Testis (tissue), 3 donors: ENCODE results near the gene NACA2. TPM values are rescaled to one million over a fixed set of nuclear protein-coding genes. Genes with fewer than 3 reads are reported as not detected.
"Not testable (repeated sequence)": the region's sequence is repeated elsewhere in the genome, so short reads cannot be mapped to it uniquely, and the experiment has no call there.

Experiments
- DNase-seq: peaks from one replicate; pipeline ENCODE4 v3.0.0-alpha.2; 2019
- H3K27ac ChIP-seq, 2 donors: fragments of 200-600 bp; sonication (generic); one replicate each; pipeline ENCODE4 v1.5.1; 2019
- H3K27me3 ChIP-seq: fragments of 200-600 bp; sonication (generic); one replicate; pipeline ENCODE4 v1.5.1; 2019
- H3K36me3 ChIP-seq: fragments of 200-600 bp; sonication (generic); one replicate; pipeline ENCODE4 v1.5.1; 2017; ENCODE audit warnings: low read depth; ENCODE audit errors: missing control alignments
- H3K4me1 ChIP-seq: fragments of 200-600 bp; sonication (generic); one replicate; pipeline ENCODE4 v1.5.1; 2019
- H3K4me3 ChIP-seq, 2 donors: fragments of 200-600 bp; sonication (generic); one replicate each; pipeline ENCODE4 v1.5.1; 2017 to 2019
- H3K9me3 ChIP-seq: fragments of 200-600 bp; sonication (generic); one replicate; pipeline ENCODE4 v1.5.1; 2017
- CTCF ChIP-seq, 3 experiments: fragments of 450-650 bp in 2 of 3; fragments of 200-600 bp in 1 of 3; sonication (generic) in 1 of 3; IDR thresholded peaks; one replicate each; pipeline ENCODE4 v1.5.1; 2016 to 2019; ENCODE audit warnings: antibody characterized with exemption in 3 of 3, mild to moderate bottlenecking in 2 of 3, moderate library complexity in 1 of 3
- POLR2A ChIP-seq: fragments of 450-650 bp; IDR thresholded peaks from one replicate; pipeline ENCODE4 v1.6.1; 2017; ENCODE audit warnings: antibody characterized with exemption, mild to moderate bottlenecking, moderate library complexity
- WGBS, 2 donors: methylation state at CpG; one replicate each; pipeline ENCODE4 v1.1.5; 2018; 5-methylcytosine and 5-hydroxymethylcytosine counted together
- intact Hi-C: fragments of 100-400 bp; cut with DNase I; formaldehyde crosslinking; loops from one replicate; pipeline ENCODE4 v1.15.1; 2023; ENCODE audit warnings: low total_unique reads
- polyA plus RNA-seq: library from polyadenylated mRNA; stranded (reverse); fragments of 350-450 nt; fragmentation: Illumina TruSeq; extraction: RNeasy Lipid Tissue Mini Kit (QIAGEN cat#74804); gene quantifications from one replicate; pipeline ENCODE4 v1.2.3, GENCODE V29; 2014; ENCODE audit warnings: low read depth, low replicate concordance; ENCODE audit not compliant: insufficient read depth
- total RNA-seq, 2 donors: library from RNA; depleted of rRNA; stranded (reverse); fragments of >200 nt; gene quantifications; one replicate each; pipeline ENCODE4 v1.2.3, GENCODE V29; 2016

The NACA2 gene
- total and polyA plus RNA-seq, 3 donors from 2014 or later = 13.9 to 129 (median 31.1) TPM

- Histone ChIP-seq H3K27ac (no peak overlapping the region), H3K4me1 (no peaks in the 10 kb centered on the region), H3K27me3 (no peaks in the 10 kb centered on the region), H3K9me3 (no peaks in the 10 kb centered on the region), H3K4me3 (no peak overlapping the region), H3K36me3 (no peaks in the 10 kb centered on the region)
- 74 to 87% methylated on average over 7 of the region's 7 CpGs for WGBS, 2 donors
- intact Hi-C loops = no loop called here
- no peak for DNase-seq
- TF ChIP-seq POLR2A (no peak), CTCF (IDR thresholded peaks at IDR 0.05) (no peak)
Observed at GRCh38 chr17:61555127-61555566, 35.9 kb downstream of the NACA2 start.

GRCh38 chr17:61554209-61554608, 36.8 kb downstream of the NACA2 start:
- no peak overlapping the region for H3K4me3 ChIP-seq
- no peak for DNase-seq
- no peaks in the 10 kb centered on the region for H3K9me3 ChIP-seq
- H3K36me3 ChIP-seq = no peaks in the 10 kb centered on the region
- no peaks in the 10 kb centered on the region for H3K27me3 ChIP-seq
- H3K27ac ChIP-seq = no peak overlapping the region
- intact Hi-C loops = no loop called here
- TF ChIP-seq CTCF (IDR thresholded peaks at IDR 0.05) = no peak
- no peak for TF ChIP-seq POLR2A
- no peaks in the 10 kb centered on the region for H3K4me1 ChIP-seq
- 71 to 78% methylated on average over 3 of the region's 3 CpGs for WGBS, 2 donors

- WGBS, 2 donors = 92 to 93% methylated on average over 11 of the region's 11 CpGs
- intact Hi-C loops, H3K36me3 ChIP-seq, H3K4me1 ChIP-seq, H3K27me3 ChIP-seq, H3K4me3 ChIP-seq, H3K9me3 ChIP-seq, H3K27ac ChIP-seq, DNase-seq: not testable (repeated sequence)
Observed at GRCh38 chr17:61552560-61552959, 38.5 kb downstream of the NACA2 start.

GRCh38 chr17:61551255-61551742, 39.7 kb downstream of the NACA2 start:
- H3K27me3 ChIP-seq = no peaks in the 10 kb centered on the region
- no peaks in the 10 kb centered on the region for H3K9me3 ChIP-seq
- WGBS, 2 donors = 29 to 38% methylated on average over 6 of the region's 6 CpGs
- intact Hi-C loops = no loop called here
- no peaks in the 10 kb centered on the region for H3K4me1 ChIP-seq
- no peak overlapping the region for H3K4me3 ChIP-seq
- H3K27ac ChIP-seq = no peak overlapping the region
- H3K36me3 ChIP-seq = no peaks in the 10 kb centered on the region
- DNase-seq = no peak
- peak in 2 of 3 experiments; percentile 30 to 62 for TF ChIP-seq CTCF (IDR thresholded peaks at IDR 0.05)
- no peak for TF ChIP-seq POLR2A

- Histone ChIP-seq H3K36me3 (no peaks in the 10 kb centered on the region), H3K4me3 (no peak overlapping the region), H3K4me1 (no peaks in the 10 kb centered on the region), H3K27ac (no peak overlapping the region), H3K27me3 (no peaks in the 10 kb centered on the region), H3K9me3 (no peaks in the 10 kb centered on the region)
- no peak for DNase-seq
- TF ChIP-seq CTCF (IDR thresholded peaks at IDR 0.05) (no peak), POLR2A (no peak)
- intact Hi-C loops = no loop called here
Observed at GRCh38 chr17:61547113-61547512, 43.9 kb downstream of the NACA2 start.
